K562 (cell line): Measurements from ENCODE around the gene DPY19L3. TPM values are rescaled to one million over a fixed set of nuclear protein-coding genes. Genes with fewer than 3 reads are reported as not detected.

Experiments
- ATAC-seq: fragments of 200-7000 bp; cut with Tn5 transposase; 3 replicates; pipeline ENCODE4 v1.9.1; 2020; ENCODE audit warnings: moderate library complexity
- BruUV-seq: library from RNA; stranded (reverse); fragments of 400-500 nt; replicated peaks from 2 replicates; lab custom pipeline; 2021; lab: Mats Ljungman, UMichigan
- CTCF ChIA-PET: fragments of 300-600 bp; formaldehyde crosslinking; extraction: SDS; loops from one replicate; lab custom pipeline; 2021; ENCODE audit warnings: low intra/inter-chr PET ratio; lab: Yijun Ruan, JAX
- POLR2A ChIA-PET: fragments of 300-600, 350-650 bp; sonication (Branson Sonifier 250); formaldehyde crosslinking; extraction: SDS; loops from one replicate; lab custom pipeline; 2021; ENCODE audit warnings: antibody characterized with exemption, inconsistent platforms; lab: Yijun Ruan, JAX
- DNase-seq, 4 experiments: peaks; one replicate each; pipeline versions ENCODE4 v3.0.0 to v3.0.0-alpha.2; 2011 to 2018; ENCODE audit warnings: low spot score in 3 of 4, mixed read lengths in 3 of 4; ENCODE audit errors: extremely low read depth in 1 of 4
- FAIRE-seq: peaks from 2 replicates; lab custom pipeline; 2011; peaks lifted over from hg19 to GRCh38; lab: Jason Lieb, UNC
- H2AFZ ChIP-seq: 2 replicates; pipeline ENCODE4 v1.6.0; 2011; ENCODE audit warnings: low read depth, low read length, control low read depth, inconsistent platforms
- H3K27ac ChIP-seq: fragments of 200-600 bp; 3 replicates; pipeline ENCODE4 v1.8.0; 2011; ENCODE audit warnings: low read depth, mild to moderate bottlenecking, control low read depth, inconsistent platforms, low read length, moderate library complexity, mixed read lengths; ENCODE audit errors: extremely low read depth
- H3K27me3 ChIP-seq, 2 experiments: fragments of 300-600 bp in 1 of 2; 2 replicates in 1 of 2; 3 replicates in 1 of 2; pipeline versions ENCODE4 v1.6.0 to v1.8.0; 2011; ENCODE audit warnings: inconsistent platforms in 2 of 2, low read length in 2 of 2, mild to moderate bottlenecking in 1 of 2, mixed read lengths in 1 of 2, moderate library complexity in 1 of 2; ENCODE audit not compliant: control insufficient read depth in 2 of 2, insufficient read depth in 2 of 2
- H3K36me3 ChIP-seq: fragments of 300-600 bp; 3 replicates; pipeline ENCODE4 v1.8.0; 2011; ENCODE audit warnings: mild to moderate bottlenecking, low read length, inconsistent platforms; ENCODE audit not compliant: control insufficient read depth, insufficient read depth
- H3K4me1 ChIP-seq, 2 experiments: fragments of 200-600 bp in 1 of 2; replicated peaks in 1 of 2; 2 replicates in 1 of 2; 3 replicates in 1 of 2; pipeline versions ENCODE4 v1.5.1 to v1.8.0; 2011; ENCODE audit warnings: inconsistent platforms in 2 of 2, low read length in 2 of 2, mild to moderate bottlenecking in 1 of 2, mixed read lengths in 1 of 2, moderate library complexity in 1 of 2; ENCODE audit not compliant: control insufficient read depth in 2 of 2, insufficient read depth in 2 of 2
- H3K4me2 ChIP-seq: 2 replicates; pipeline ENCODE4 v1.6.1; 2011; ENCODE audit warnings: low read length, control low read depth, inconsistent platforms, mixed read lengths; ENCODE audit not compliant: insufficient read depth
- H3K4me3 ChIP-seq: fragments of 200-600 bp; sonication (generic), shearing (Covaris generic); 2 replicates; pipeline ENCODE4 v1.5.1; 2016; ENCODE audit warnings: control low read depth, inconsistent platforms
- H3K79me2 ChIP-seq: fragments of 200-600 bp; 3 replicates; pipeline ENCODE4 v1.8.0; 2011; ENCODE audit warnings: low read length, inconsistent platforms; ENCODE audit not compliant: control insufficient read depth, insufficient read depth
- H3K9ac ChIP-seq, 2 experiments: 2 replicates each; pipeline versions ENCODE4 v1.6.0 to v1.6.1; 2011; ENCODE audit warnings: low read depth in 2 of 2, low read length in 2 of 2, control low read depth in 1 of 2, inconsistent platforms in 1 of 2, mild to moderate bottlenecking in 1 of 2, mixed read lengths in 1 of 2; ENCODE audit not compliant: insufficient read depth in 1 of 2
- H3K9me1 ChIP-seq: one replicate; pipeline ENCODE4 v1.6.0; 2011; ENCODE audit warnings: inconsistent platforms, mild to moderate bottlenecking, low read length, moderate library complexity; ENCODE audit not compliant: control insufficient read depth, insufficient read depth
- H3K9me3 ChIP-seq: replicated peaks from 2 replicates; pipeline ENCODE4 v1.5.1; 2011; ENCODE audit warnings: low read depth, low read length, inconsistent platforms; ENCODE audit not compliant: control insufficient read depth, insufficient read depth
- H4K20me1 ChIP-seq: replicated peaks from 2 replicates; pipeline ENCODE4 v1.6.1; 2011; ENCODE audit warnings: low read length, inconsistent platforms, mixed read lengths; ENCODE audit not compliant: control insufficient read depth, insufficient read depth
- DNMT1 ChIP-seq: fragments of 450-650 bp; IDR thresholded peaks from 2 replicates; pipeline ENCODE4 v1.6.1; 2016; ENCODE audit warnings: antibody characterized with exemption, mild to moderate bottlenecking
- MTA2 ChIP-seq: fragments of 450-650 bp; IDR thresholded peaks from 2 replicates; pipeline ENCODE4 v1.6.1; 2016; ENCODE audit warnings: low read depth
- MYC ChIP-seq, 2 experiments: fragments of 250-450 bp in 1 of 2; sonication (Bioruptor Pico) in 1 of 2; IDR thresholded peaks; 2 replicates each; pipeline versions ENCODE4 v1.5.1 to v1.6.1; 2012 to 2021; ENCODE audit warnings: low read depth in 2 of 2, borderline replicate concordance in 1 of 2, improper control_type of control experiment in 1 of 2, low read length in 1 of 2, mild to moderate bottlenecking in 1 of 2, moderate library complexity in 1 of 2
- NR0B1 ChIP-seq: fragments of 450-650 bp; IDR thresholded peaks from one replicate; pipeline ENCODE4 v1.6.1; 2018; ENCODE audit warnings: mild to moderate bottlenecking, moderate library complexity; ENCODE audit not compliant: partially characterized antibody
- NR2C2 ChIP-seq, 2 experiments: fragments of 200-800 bp in 1 of 2; sonication (Bioruptor generic) in 1 of 2; sonication (generic) in 1 of 2; formaldehyde crosslinking in 1 of 2; IDR thresholded peaks; 2 replicates each; pipeline versions ENCODE4 v1.6.1 to v1.8.0; 2016 to 2022; ENCODE audit warnings: mild to moderate bottlenecking in 1 of 2, missing compliant biosample characterization in 1 of 2, missing genetic modification characterization in 1 of 2, missing genetic modification reagents in 1 of 2
- PTBP1 ChIP-seq: fragments of 200-400 bp; formaldehyde crosslinking; IDR thresholded peaks from 2 replicates; pipeline ENCODE4 v1.6.1; 2017; ENCODE audit warnings: low read depth, low read length
- TCF3 ChIP-seq: sonication (generic); formaldehyde crosslinking; IDR thresholded peaks from 2 replicates; pipeline ENCODE4 v1.4.0; 2020; ENCODE audit warnings: mild to moderate bottlenecking, missing genetic modification reagents
- U2AF2 ChIP-seq: fragments of 200-400 bp; formaldehyde crosslinking; optimal IDR thresholded peaks from 2 replicates; pipeline ENCODE3; 2017; ENCODE audit warnings: low read depth, mild to moderate bottlenecking, low read length
- ZNF764 ChIP-seq: fragments of 250-450 bp; sonication (Bioruptor Pico); IDR thresholded peaks from 2 replicates; pipeline ENCODE4 v1.4.0; 2020; ENCODE audit warnings: low read depth, mild to moderate bottlenecking, moderate library complexity
- ZNF766 ChIP-seq: fragments of 200-800 bp; sonication (Bioruptor generic); conservative IDR thresholded peaks from 2 replicates; pipeline ENCODE4 v1.6.1; 2016; ENCODE audit warnings: missing genetic modification characterization, missing compliant biosample characterization
- ZNF77 ChIP-seq: fragments of 250-450 bp; sonication (Bioruptor Pico); IDR thresholded peaks from 2 replicates; pipeline ENCODE4 v1.5.0; 2020
- whole genome bisulfite sequencing: fragments of 100-300 bp; shearing (Covaris generic); methylation state at CpG from one replicate; pipeline ENCODE4 v1.1.6; 2016; ENCODE audit warnings: low coverage, mixed read lengths; ENCODE audit not compliant: insufficient coverage; ENCODE audit errors: missing lambda C conversion rate; 5-methylcytosine and 5-hydroxymethylcytosine counted together
- in situ Hi-C: fragments of 300-500 bp; cut with MboI; formaldehyde crosslinking; loops from 4 replicates; pipeline ENCODE4 v1.15.0; 2018; ENCODE audit warnings: inconsistent platforms, mixed read lengths
- intact Hi-C: fragments of 100-400 bp; cut with micrococcal nuclease; formaldehyde crosslinking; loops from 2 replicates; pipeline ENCODE4 v1.14.2; 2022
- polyA plus RNA-seq, 8 experiments: library from polyadenylated mRNA; depleted of rRNA in 4 of 8; stranded (reverse) in 5 of 8; unstranded in 3 of 8; fragments of >200 nt; fragmentation: Nextera tagmentation in 2 of 8; fragmentation: Illumina TruSeq in 1 of 8; extraction: Ambion mirVana in 2 of 8; extraction: Trizol in 1 of 8; gene quantifications; 2 replicates each; pipeline versions ENCODE4 v1.2.1 to v1.2.3, GENCODE V29; 2011 to 2014; ENCODE audit warnings: inconsistent platforms in 1 of 8, missing spikeins in 1 of 8
- total RNA-seq, 7 experiments: library from RNA; depleted of rRNA in 6 of 7; stranded (reverse); fragments of >200 nt in 6 of 7; fragmentation: Illumina TruSeq in 2 of 7; extraction: Trizol in 2 of 7; gene quantifications; 2 replicates each; pipeline versions ENCODE4 v1.2.1 to v1.2.3, GENCODE V29; 2011 to 2021; ENCODE audit warnings: low replicate concordance in 1 of 7

Gene DPY19L3
- total and polyA plus RNA-seq, 9 of the 15 experiments (the other 6 are each of a cell fraction or from before 2014, with no cell fraction given), result 4.7 to 39.2 (median 22.0) TPM

DNA sequence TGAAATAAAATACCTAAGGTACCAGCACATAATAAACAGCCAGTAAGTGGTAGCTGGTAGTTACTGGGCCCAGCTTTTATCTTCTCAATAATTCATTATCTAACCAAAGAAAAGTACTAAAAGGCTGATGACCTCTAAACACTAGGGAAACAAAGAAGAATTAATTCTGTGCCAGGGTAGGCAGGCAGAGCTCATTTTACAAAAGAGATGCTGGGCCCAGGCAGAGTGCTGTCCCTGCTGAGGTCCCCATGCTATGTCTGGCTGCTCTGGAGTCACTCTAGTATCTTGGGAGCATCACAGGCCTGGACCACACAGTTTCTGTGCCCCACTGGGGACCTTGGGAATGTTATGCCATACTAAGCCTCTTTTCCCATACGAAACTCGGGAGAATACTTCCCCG, 41.9 kb upstream of the DPY19L3 start:
- no peak overlapping the region for H3K4me3 ChIP-seq
- H3K4me1 ChIP-seq, result peaks cover 4 to 10% of the 10 kb centered on the region in 2 experiments; a peak in 4 of 5 replicates
- POLR2A ChIA-PET, result interaction anchor here (0.6 to 2.7 kb wide), 2 partner anchors 10 to 18 kb away, joined by 3 to 10 read pairs; partner anchors contain the start of gene ZNF507
- no peak overlapping the region for H3K9ac ChIP-seq
- no peaks in the 10 kb centered on the region for H3K9me3 ChIP-seq
- H2AFZ ChIP-seq, result no peak overlapping the region
- WGBS, result 91% methylated on average over 3 of the region's 3 CpGs
- no peak overlapping the region for H3K4me2 ChIP-seq
- in situ Hi-C loops (no loop called here), intact Hi-C loops (no loop called here)
- peaks cover 83% of the 10 kb centered on the region for H3K36me3 ChIP-seq
- ATAC-seq, result no peak
- FAIRE-seq, result no peak
- no peak for DNase-seq
- H3K27ac ChIP-seq, result no peak overlapping the region
- no peaks in the 10 kb centered on the region for H3K9me1 ChIP-seq
- no TSS peak for BruUV-seq
- H3K79me2 ChIP-seq, result peaks cover 41% of the 10 kb centered on the region
- no peaks in the 10 kb centered on the region for H4K20me1 ChIP-seq
- TF ChIP-seq NR2C2 (CRISPR knock-in tag; IDR thresholded peaks at IDR 0.05) (no peak), NR2C2 (tag; IDR thresholded peaks at IDR 0.05) (no peak), NR0B1 (no peak), MTA2 (no peak), ZNF766 (CRISPR knock-in tag) (no peak), U2AF2 (no peak), PTBP1 (no peak), DNMT1 (no peak), ZNF77 (CRISPR knock-in tag) (no peak), ZNF764 (no peak), MYC (IDR thresholded peaks at IDR 0.05; ENCODE audit: low read depth, low read length) (no peak), MYC (CRISPR knock-in tag; IDR thresholded peaks at IDR 0.05; ENCODE audit: borderline replicate concordance, low read depth) (no peak), TCF3 (no peak)
- CTCF ChIA-PET, result no interaction called here
- no peaks in the 10 kb centered on the region for H3K27me3 ChIP-seq
